GM21360 (cell line): ENCODE data around the gene TPP1.
A peak's percentile ranks its signal among the peaks of the same experiment; 100 is the strongest.

Experiments
- ATAC-seq: cut with Tn5 transposase; IDR thresholded peaks from one replicate; pipeline ENCODE4 v1.9.1; 2021; ENCODE audit warnings: mild to moderate bottlenecking, moderate library complexity; ENCODE audit not compliant: unreplicated experiment

The TPP1 gene

DNA sequence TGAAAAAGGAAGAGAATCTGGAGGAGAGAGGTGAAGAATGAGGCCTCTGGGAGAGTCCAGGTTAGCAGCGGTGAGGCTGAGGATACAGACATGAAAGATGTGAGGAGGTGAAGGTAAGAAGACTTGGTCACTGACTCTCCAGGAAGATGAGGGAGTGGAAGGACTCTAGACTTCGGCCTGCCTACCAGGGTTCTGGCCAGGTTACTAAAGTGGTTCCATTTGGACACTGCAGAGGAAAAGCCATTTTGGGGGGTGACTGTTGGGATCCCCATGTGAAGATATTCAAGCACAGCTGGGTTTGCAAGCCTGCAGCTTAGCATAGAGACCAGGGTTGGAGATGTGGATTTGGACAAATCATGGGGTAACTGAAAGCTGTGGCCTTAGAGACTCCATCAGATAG, 28.6 kb upstream of the TPP1 start:
- ATAC-seq: no peak

DNA sequence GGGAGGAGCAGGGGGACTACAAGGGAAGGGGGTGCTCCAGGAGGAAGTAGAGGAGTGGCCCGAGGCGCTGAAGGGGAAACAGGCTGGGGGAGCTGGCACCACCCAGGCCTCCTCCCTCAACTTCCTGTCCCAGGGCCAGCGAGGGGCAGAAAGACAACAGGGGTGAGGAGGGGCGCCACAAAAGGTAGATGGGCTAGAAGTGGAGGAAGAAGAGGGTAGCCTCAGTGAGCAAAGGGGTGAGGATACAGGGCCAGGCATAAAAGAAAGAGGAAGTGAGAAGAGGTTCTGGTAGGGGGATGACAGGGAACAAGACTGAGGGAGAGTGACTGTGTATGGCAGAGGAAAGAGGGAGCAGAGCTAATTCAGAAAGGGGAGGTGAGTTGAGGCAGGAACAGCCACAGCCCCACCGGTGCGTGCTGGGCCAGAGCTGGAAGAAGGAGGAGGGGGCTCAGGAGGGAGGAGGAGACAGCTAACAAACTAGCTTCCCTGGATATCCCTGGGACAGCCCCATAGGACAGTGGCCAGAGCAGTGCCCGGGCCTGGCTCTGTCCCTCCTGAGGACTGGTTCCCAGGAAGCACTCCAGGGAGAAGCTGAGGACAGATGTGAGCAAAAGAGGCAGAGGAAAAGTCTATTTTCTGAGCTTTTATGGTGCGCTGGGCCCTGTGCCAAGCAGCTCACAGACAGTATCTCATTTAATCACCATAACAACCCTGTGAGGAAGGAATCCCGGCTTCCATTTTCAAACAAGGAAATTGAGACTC, 27.9 kb upstream of the TPP1 start:
- ATAC-seq: peak; percentile 93

DNA sequence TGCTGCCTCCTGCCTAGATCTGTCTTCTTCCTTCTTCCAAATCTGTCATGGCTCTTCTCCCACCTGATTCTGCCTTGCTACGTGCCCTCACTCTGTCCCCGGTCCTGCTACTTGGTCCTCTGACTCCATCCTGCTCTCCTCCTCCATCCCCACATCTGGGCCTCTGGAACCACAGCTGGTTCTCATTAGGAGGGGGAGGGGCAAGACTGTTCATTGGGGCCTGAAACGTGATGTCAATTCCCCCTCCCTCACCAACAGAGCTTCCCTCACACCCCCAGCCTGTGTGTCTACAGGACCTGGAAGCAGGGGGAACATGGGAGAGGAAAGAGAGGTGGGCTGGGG, 27.3 kb upstream of the TPP1 start:
- ATAC-seq: peak; percentile 6

- ATAC-seq: no peak
These were observed 26.8 kb upstream of the TPP1 start for GRCh38 chr11:6646071-6646470.

DNA sequence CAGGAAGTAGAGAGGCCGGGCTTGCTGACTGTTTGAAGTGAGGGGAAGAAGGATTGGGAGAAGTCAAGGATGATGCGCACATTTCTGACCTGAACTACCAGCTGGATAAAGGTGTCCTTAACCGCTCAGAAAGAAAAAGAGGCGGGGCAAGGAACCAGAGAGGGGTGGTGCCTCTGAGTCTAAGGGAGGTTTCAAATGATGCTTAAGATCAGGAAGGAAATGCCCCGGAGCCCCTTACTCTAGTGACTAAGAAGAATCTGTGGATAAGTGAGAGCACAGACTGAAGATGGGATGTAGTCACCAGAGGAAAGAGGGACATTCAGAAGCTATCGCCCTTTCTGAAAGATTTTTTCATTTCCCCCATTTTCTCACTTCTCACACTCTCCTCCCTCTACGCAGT, 23.7 kb upstream of the TPP1 start:
- no peak for ATAC-seq

- no peak for ATAC-seq
These were observed 21.9 kb upstream of the TPP1 start for GRCh38 chr11:6640985-6641701.

GRCh38 chr11:6640036-6640984, 21.1 kb upstream of the TPP1 start:
- ATAC-seq: no peak

- ATAC-seq: no peak
These were observed 19.2 kb upstream of the TPP1 start for GRCh38 chr11:6638429-6638828.

DNA sequence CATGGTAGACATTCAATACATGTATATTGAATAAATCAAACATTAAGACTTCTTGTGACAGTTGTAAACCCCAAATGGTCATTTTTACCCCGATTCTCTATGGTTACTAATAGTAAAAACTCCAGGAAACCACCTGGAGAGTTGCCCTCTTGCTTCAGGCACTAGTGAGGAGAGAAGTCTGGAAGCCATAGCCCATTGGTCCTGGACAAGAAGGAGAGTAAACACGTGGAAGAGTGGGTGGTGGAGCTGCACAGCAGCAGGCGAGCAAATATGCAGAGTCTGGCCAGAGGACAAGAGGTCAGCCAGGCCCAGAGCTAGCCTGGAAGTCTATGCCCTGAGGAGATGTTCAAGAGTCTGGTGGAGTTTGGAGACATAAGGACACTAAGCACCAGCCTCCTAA, 18.6 kb upstream of the TPP1 start:
- no peak for ATAC-seq

GRCh38 chr11:6636480-6636879, 17.3 kb upstream of the TPP1 start:
- ATAC-seq: no peak

- no peak for ATAC-seq
These were observed 16.1 kb upstream of the TPP1 start for GRCh38 chr11:6635082-6635932.

DNA sequence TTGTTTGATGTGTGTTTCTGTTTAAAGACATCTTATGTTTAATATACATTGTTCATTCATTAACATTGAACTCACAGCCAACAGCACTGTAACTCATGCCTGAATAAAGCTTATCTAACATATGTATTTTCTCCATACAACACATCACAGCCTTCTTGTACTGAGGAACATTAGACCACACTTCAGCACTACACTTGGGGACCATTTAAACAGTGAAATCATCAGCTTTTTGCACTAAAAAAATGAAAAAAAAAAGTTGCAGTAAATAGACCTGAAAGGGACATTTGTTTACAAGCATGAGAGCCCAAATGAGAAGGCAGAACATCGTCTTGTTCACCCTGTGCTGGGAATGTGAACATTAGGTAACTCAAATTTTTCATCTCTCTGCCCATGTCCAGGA, 15.3 kb upstream of the TPP1 start:
- ATAC-seq: no peak

GRCh38 chr11:6633422-6634408, 14.5 kb upstream of the TPP1 start:
- ATAC-seq: no peak

DNA sequence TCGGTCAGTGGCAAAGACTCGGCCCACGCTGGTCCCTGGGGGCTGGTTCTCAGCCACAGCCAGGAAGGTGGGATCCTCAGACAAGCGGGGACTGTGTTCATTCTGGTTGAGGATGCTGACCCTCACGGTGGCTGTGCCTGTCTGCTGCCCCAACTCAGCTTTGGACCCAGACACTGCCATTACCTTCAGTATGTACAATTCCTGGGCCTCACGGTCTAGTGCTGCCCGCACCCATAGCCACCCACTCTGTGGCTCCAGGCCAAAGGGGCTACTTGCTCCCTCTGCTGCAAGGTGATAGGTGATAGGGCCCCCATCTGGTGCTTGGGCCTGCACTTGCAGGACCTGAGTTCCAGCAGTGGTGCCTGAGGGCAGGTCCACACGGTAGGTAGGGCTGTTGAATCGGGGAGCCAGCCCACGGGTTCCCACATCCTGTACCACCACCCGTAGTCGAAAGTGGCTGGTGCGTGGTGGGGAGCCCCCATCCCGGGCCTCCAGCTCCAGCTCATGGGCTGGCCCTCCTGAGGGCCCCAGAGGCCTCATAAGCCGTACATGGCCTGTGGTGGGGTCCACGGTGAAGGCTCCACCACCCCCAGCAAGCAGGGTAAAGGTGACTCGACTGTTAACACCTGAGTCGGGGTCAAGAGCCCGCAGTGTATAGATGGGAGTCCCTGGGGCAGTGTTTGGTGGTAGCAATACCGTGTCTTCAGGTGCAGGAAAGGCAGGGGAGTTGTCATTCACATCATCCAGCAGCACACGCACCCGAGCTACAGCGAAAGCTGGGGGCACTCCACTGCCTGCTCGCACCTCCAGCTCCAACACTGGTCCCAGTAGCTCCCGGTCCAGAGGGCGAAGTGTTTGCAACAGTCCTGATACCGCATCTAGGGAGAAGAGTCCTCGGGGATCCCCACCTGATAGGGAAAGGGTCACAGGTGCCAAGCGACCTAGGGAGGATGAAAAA, 13.2 kb upstream of the TPP1 start:
- ATAC-seq: no peak

- no peak for ATAC-seq
These were observed 12.2 kb upstream of the TPP1 start for GRCh38 chr11:6631361-6631890.

DNA sequence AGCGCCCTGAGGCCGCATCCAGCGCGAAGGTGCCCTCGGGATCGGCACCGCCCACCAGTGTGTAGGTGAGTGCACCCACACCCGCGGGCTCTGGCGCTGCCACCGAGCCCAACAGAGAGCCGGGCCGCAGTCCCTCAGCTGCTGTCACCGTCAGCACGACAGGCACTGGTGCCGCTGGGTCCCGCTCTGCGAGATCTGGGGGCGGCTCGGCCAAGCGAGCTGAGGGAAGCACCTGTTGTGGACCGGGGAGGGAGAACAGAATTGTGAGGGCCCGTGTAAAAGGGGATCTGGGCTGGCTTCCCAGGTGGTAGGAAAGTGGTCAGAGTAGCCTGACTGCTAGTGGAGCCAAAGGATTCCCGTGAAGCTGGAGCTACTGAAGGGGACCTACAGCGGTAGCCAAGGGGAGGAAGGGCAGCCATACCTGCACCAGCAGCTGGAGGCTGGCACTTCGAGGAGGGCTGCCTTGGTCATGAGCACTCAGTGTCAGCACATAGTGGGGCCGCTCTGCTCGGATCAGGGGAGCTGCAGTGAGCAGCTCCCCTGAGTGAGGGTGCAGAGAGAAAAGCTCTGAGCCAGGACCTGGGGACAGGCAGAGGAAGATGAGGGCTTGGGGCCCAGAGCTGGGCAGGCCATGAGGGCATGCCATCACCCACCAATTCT, 11.5 kb upstream of the TPP1 start:
- no peak for ATAC-seq

DNA sequence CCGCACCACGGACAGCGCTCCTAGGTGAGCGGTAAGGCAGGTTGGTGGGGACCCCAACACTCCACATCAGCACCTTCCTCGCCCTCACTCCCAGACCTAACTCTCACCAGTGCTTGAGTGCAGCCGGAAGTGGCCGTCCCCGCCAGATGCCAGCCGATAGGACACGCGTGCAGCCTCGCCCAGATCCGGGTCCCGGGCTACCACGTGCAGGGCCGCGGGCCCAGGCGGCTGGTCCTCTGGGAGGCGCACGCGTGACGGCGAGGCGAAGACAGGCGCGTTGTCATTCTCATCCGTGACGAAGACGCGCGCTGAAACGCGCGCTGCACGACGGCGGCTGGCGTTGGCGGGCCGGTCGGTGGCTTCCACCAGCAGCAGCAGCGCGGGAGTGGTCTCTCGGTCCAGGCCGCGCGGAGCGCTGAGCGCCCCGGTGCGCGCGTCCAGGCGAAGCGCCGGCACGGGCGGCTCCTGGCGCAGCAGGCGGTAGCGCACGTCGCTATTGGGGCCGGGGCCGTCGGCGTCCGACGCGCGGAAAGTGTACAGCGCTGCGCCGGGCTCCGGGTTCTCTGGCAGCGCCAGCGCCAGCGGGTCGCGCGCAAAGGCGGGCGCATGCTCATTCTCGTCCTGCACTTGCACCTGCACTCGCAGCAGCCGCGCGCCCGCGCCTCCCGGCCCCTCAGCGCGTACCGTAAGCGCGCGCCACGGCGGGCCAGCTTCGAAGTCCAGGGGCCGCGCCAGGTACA, 10.8 kb upstream of the TPP1 start:
- ATAC-seq: no peak
